Stimulated activated naive CD8-positive, alpha-beta T cell treated with anti-CD3 and anti-CD28 coated beads, Interleukin-15, amount 100 ng/mL, for 72 hours (primary cell): Measurements from ENCODE around the gene SENP2.
A peak's percentile ranks its signal among the peaks of the same experiment; 100 is the strongest.
"Not testable (repeated sequence)": the region's sequence is repeated elsewhere in the genome, so short reads cannot be mapped to it uniquely, and the experiment has no call there.

Experiments used
- ATAC-seq: fragments of 150-1000 bp; cut with Tn5 transposase; 2 replicates; pipeline ENCODE4 v1.10.0; 2021; ENCODE audit warnings: mild to moderate bottlenecking, moderate library complexity
- DNase-seq, 2 donors: peaks; one replicate each; pipeline ENCODE4 v3.0.0; 2021 to 2022
- H3K27ac Mint-ChIP-seq, 2 donors: one replicate each; pipeline ENCODE4 v1.8.0; 2022; ENCODE audit warnings: mild to moderate bottlenecking in 2 of 2, mixed read lengths in 2 of 2, moderate library complexity in 2 of 2
- H3K27me3 Mint-ChIP-seq: one replicate; pipeline ENCODE4 v1.8.0; 2022; ENCODE audit warnings: mixed read lengths
- H3K4me1 Mint-ChIP-seq: one replicate; pipeline ENCODE4 v1.8.0; 2022; ENCODE audit warnings: mild to moderate bottlenecking, mixed read lengths
- H3K4me3 Mint-ChIP-seq, 2 donors: one replicate each; pipeline ENCODE4 v1.8.0; 2022; ENCODE audit warnings: mild to moderate bottlenecking in 2 of 2, mixed read lengths in 2 of 2, moderate library complexity in 1 of 2
- H3K9me3 Mint-ChIP-seq, 2 donors: one replicate each; pipeline ENCODE4 v1.8.0; 2022; ENCODE audit warnings: mixed read lengths in 2 of 2

Gene SENP2

DNA sequence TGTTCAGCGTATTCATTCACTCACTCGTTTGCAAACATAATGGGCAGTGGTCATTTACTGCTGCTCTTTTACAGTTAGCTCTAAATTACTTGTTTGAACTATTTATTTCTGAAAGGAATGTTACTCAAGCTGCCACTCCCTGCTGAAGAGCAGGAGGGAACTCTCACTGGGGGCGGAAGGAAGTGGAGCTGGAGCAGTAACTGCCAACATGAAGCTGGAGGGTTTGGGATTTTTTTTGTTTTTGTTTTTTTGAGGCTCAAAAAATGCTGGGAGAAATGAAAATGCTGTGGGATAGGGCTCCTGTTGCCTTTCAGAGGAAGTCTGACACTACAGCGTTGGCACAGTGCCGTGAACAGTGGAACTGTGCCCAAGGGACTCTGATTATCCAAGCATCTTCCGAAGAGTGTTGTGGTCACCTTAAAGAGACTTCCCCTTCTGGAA, 44.1 kb downstream of the SENP2 start:
- Mint-ChIP-seq H3K27me3 (no peaks in the 10 kb centered on the region), H3K4me1 (peaks cover 24% of the 10 kb centered on the region), H3K9me3 (no peaks in the 10 kb centered on the region), H3K27ac (peak overlapping the region; percentile 19 to 33), H3K4me3 (no peak overlapping the region)
- no peak for DNase-seq
- no peak for ATAC-seq

GRCh38 chr3:185631108-185631507, 45.0 kb downstream of the SENP2 start:
- Mint-ChIP-seq H3K27me3 (no peaks in the 10 kb centered on the region), H3K4me1 (peaks cover 22% of the 10 kb centered on the region)
- ATAC-seq = no peak

DNA sequence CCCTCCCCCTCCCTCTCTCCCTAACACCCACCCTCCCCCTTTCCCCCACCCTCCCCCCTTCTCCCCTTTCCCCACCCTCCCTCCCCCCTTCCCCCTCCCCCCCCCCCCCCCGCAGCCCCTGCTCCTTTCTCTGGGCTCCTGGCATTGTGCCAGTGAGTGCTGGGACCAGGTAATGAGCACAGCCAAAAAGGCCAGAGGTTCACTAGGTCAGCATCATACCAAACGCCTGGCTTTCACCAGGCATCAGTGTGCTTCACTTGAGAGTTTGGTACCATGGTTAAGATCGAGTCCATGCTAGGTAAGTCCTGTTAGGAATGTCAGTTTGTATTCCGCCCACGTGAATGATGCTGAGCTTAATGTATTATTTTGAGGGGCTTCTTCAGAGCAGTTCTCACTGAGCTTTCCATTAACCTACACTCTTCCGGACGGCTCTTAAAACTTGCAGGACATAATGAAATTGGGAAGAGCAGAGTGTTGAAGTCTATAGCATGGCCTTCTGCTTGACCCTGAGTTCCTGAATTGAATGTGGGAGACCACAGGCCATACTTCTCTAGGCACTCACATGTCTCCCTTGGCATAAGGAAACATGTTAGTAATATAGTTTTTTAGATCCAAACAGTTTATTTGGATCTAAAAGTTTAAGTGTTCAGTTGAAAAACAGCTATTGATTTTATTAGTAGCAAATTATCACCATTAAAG, 45.6 kb downstream of the SENP2 start:
- DNase-seq (no peak), ATAC-seq (no peak)
- Mint-ChIP-seq H3K27ac (peak overlapping the region in 1 of 2 donors; percentile 59), H3K27me3 (no peaks in the 10 kb centered on the region), H3K4me3 (no peak overlapping the region), H3K4me1 (peaks cover 22% of the 10 kb centered on the region), H3K9me3 (no peaks in the 10 kb centered on the region)

More at GRCh38 chr3:185631108-185631507, 45.0 kb downstream of the SENP2 start:
- Mint-ChIP-seq H3K4me3 (no peak overlapping the region), H3K27ac (no peak overlapping the region), H3K9me3 (no peaks in the 10 kb centered on the region)
- DNase-seq = no peak

GRCh38 chr3:185632996-185633395, 46.9 kb downstream of the SENP2 start:
- peak overlapping the region in 1 of 2 donors; percentile 71 for H3K27ac Mint-ChIP-seq

GRCh38 chr3:185637388-185637787, 51.3 kb downstream of the SENP2 start:
- peaks cover 14% of the 10 kb centered on the region for H3K4me1 Mint-ChIP-seq
- H3K27me3 Mint-ChIP-seq = no peaks in the 10 kb centered on the region
- DNase-seq (no peak), ATAC-seq (no peak)
- no peaks in the 10 kb centered on the region for H3K9me3 Mint-ChIP-seq
- no peak overlapping the region for H3K27ac Mint-ChIP-seq
- H3K4me3 Mint-ChIP-seq = no peak overlapping the region

More at GRCh38 chr3:185632996-185633395, 46.9 kb downstream of the SENP2 start:
- no peaks in the 10 kb centered on the region for H3K27me3 Mint-ChIP-seq
- DNase-seq (no peak), ATAC-seq (peak; percentile 40)
- peaks cover 22% of the 10 kb centered on the region for H3K4me1 Mint-ChIP-seq
- H3K9me3 Mint-ChIP-seq = no peaks in the 10 kb centered on the region
- H3K4me3 Mint-ChIP-seq = no peak overlapping the region

DNA sequence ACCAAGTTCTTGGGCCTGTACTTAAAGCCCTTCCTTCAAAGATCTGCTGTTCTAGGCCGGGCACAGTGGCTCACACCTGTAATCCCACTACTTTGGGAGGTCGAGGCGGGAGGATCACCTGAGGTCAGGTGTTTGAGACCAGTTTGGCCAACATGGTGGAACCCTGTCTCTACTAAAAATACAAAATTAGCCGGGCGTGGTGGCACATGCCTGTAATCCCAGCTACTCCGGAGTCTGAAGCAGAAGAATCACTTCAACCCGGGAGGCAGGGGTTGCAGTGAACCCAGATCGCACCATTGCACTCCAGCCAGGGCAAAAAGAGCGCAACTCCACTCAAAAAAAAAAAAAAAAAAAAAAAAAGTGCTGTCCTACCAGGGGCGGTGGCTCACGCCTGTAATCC, 52.6 kb downstream of the SENP2 start:
- H3K4me3 Mint-ChIP-seq, H3K27me3 Mint-ChIP-seq, H3K9me3 Mint-ChIP-seq, H3K27ac Mint-ChIP-seq, DNase-seq, H3K4me1 Mint-ChIP-seq, ATAC-seq: not testable (repeated sequence)

DNA sequence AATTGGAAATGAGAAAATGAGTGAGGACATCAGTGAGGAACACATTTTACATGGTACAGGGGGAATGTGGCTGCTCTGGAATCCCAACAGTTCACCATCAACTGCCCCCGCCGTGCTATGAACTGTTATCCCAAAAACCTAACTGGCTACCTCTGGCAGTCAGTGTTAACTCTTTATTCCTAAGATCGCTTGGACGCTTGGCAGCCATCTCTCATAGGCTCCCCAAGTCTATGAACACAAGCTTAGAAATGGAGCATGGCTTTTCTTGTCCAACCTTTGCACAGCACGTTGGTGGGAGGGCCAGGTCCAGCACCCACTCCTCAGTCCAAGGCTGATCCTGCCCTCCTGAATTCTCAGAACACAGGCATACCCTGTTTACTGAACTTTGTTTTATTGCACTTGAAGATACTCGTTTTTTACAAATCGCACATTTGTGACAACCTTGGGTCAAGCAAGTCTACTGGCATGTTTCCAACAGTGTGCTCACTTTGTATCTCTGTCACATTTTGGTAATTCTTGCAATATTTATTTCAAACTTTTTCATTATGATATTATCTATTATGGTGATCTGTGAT, 53.6 kb downstream of the SENP2 start:
- Mint-ChIP-seq H3K4me1 (peaks cover 7% of the 10 kb centered on the region), H3K9me3 (no peaks in the 10 kb centered on the region)

DNA sequence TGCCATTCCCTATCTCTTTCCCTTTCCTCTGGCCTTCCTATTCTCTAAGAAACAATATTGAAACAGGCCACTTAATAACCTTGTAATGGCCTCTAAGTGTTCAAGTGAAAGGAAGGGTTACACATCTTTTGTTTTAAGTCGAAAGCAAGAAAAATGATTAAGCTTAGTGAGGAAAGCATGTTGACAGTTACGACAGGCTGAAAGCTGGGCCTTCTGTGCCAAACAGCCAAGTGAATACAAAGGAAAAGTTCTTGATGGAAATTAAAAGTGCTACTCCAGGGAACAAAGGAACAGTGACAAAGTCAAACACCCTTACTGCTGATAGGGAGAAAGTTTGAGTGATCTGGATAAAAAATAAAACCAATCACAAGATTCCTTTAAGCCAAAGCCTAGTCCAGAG, 54.2 kb downstream of the SENP2 start:
- H3K27ac Mint-ChIP-seq = no peak overlapping the region
- peaks cover 4% of the 10 kb centered on the region for H3K27me3 Mint-ChIP-seq
- ATAC-seq (no peak), DNase-seq (no peak)
- no peaks in the 10 kb centered on the region for H3K9me3 Mint-ChIP-seq
- H3K4me1 Mint-ChIP-seq = peaks cover 4% of the 10 kb centered on the region
- H3K4me3 Mint-ChIP-seq = no peak overlapping the region

More for the DNA sequence above, 53.6 kb downstream of the SENP2 start:
- Mint-ChIP-seq H3K4me3 (no peak overlapping the region), H3K27me3 (no peaks in the 10 kb centered on the region), H3K27ac (no peak overlapping the region)
- DNase-seq (no peak), ATAC-seq (no peak)

- H3K27me3 Mint-ChIP-seq = peaks cover 30% of the 10 kb centered on the region
- not testable (repeated sequence) for H3K9me3 Mint-ChIP-seq, H3K27ac Mint-ChIP-seq, H3K4me1 Mint-ChIP-seq, H3K4me3 Mint-ChIP-seq, DNase-seq, ATAC-seq
Measured at GRCh38 chr3:185645191-185645590, 59.1 kb downstream of the SENP2 start.

- DNase-seq (no peak), ATAC-seq (peak; percentile 44)
- no peak overlapping the region for H3K27ac Mint-ChIP-seq
- no peaks in the 10 kb centered on the region for H3K9me3 Mint-ChIP-seq
- H3K27me3 Mint-ChIP-seq = peaks cover 30% of the 10 kb centered on the region
- no peaks in the 10 kb centered on the region for H3K4me1 Mint-ChIP-seq
- no peak overlapping the region for H3K4me3 Mint-ChIP-seq
Measured at GRCh38 chr3:185645596-185646381, 59.7 kb downstream of the SENP2 start.

DNA sequence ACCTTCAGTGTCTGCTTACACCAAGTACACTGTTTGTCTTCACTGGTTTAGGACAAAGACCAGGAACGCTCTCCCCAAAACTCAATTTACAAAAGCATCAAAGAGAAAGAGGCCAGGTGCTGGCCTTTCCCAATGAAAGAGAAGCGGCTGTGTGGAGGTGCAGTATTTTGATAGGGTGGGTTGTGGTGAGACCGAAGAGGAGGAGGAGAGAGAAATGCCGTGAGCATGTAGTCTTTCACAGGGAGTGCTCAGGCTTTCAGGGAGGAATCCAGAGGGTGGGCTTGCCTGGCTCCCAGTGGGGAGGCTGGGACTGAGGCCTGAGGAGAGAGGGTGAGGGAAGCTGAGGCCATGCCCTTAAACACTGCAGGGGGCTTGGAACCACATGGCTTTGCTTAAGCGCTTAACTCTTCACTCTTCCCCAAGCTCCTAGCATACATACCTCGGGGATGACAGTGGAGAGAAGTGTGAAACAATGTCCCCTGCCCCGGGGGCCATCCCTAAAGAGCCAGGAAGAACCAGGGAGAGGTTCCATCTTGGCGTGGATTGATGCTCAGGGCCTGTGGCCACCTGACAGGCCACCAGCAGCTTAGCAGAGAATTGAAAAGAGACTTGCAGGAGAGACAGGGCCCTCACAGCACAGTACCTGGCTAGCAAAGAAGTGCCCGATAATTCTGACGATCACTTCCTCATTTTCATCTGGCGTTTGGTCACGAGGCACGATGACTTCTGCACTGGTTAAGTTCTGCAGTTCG, 60.5 kb downstream of the SENP2 start:
- no peak for DNase-seq
- no peak overlapping the region for H3K4me3 Mint-ChIP-seq
- no peak for ATAC-seq
- H3K27ac Mint-ChIP-seq = peak overlapping the region in 1 of 2 donors; percentile 30
- peaks cover 30% of the 10 kb centered on the region for H3K27me3 Mint-ChIP-seq
- H3K4me1 Mint-ChIP-seq = no peaks in the 10 kb centered on the region
- H3K9me3 Mint-ChIP-seq = no peaks in the 10 kb centered on the region

DNA sequence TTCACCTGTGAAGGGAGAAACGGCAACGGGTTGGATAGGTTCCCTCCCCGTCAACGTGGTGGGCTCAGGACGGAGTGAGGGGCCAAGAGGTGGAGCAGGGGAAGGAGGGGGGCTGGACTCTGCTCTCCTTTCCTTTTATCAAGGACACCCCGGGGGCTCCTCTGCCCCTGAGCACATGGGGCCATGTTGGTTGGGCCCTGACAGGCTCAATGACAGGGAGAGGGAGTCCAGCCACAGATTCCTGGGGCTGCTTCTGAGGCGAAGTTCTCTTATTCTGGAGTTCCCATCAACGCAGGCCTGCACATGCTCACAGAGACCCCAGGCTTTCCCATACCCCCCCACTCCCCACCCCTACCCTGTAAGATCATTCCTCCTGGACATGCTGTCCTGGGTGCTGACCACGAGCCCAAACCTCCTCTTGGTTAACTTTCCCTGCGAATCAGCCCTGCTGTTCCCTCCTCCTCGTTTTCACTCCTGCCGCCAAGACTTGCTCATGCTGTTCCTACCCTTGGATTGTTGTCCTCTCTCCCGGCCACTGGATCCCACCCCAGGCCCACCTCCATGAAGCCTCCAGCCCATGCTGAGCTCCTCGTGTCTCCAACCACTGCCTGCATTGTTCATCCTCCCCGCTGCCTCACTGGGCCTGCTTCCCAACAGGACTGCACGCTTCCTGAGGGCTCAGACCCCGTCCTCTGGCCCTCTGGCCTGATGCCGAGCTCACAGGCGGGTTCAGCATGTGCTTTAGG, 61.2 kb downstream of the SENP2 start:
- ATAC-seq = no peak
- Mint-ChIP-seq H3K9me3 (no peaks in the 10 kb centered on the region), H3K4me3 (no peak overlapping the region)

DNA sequence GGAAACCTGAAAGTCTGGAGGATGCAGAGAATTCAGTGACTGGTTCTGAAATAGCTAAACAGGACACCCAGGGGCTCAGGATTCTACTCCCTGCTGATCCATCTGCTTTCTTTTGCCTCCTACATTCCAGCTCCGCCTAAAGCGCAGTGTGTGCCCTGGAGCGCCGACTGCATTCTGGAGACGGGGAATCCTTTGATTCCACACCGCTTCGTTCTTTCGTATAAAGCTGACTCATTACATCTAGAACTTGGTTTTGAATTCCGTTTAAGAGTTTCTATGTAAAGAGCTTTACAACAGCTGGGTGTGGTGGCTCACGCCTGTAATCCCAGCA, 61.8 kb downstream of the SENP2 start:
- no peak for ATAC-seq
- Mint-ChIP-seq H3K27ac (no peak overlapping the region), H3K4me1 (no peaks in the 10 kb centered on the region), H3K9me3 (no peaks in the 10 kb centered on the region), H3K4me3 (no peak overlapping the region), H3K27me3 (peaks cover 30% of the 10 kb centered on the region)
- no peak for DNase-seq

More for the DNA sequence above, 61.2 kb downstream of the SENP2 start:
- DNase-seq = no peak
- peaks cover 30% of the 10 kb centered on the region for H3K27me3 Mint-ChIP-seq
- no peak overlapping the region for H3K27ac Mint-ChIP-seq
- H3K4me1 Mint-ChIP-seq = no peaks in the 10 kb centered on the region

- Mint-ChIP-seq H3K4me3 (no peak overlapping the region), H3K27ac (no peak overlapping the region)
- no peak for ATAC-seq
Measured at GRCh38 chr3:185648396-185648795, 62.3 kb downstream of the SENP2 start.

GRCh38 chr3:185649414-185649813, 63.3 kb downstream of the SENP2 start:
- Mint-ChIP-seq H3K27me3 (peaks cover 30% of the 10 kb centered on the region), H3K4me1 (no peaks in the 10 kb centered on the region), H3K4me3 (no peak overlapping the region), H3K27ac (no peak overlapping the region), H3K9me3 (no peaks in the 10 kb centered on the region)
- DNase-seq (no peak), ATAC-seq (no peak)

More at GRCh38 chr3:185648396-185648795, 62.3 kb downstream of the SENP2 start:
- no peak for DNase-seq
- Mint-ChIP-seq H3K9me3 (no peaks in the 10 kb centered on the region), H3K4me1 (no peaks in the 10 kb centered on the region), H3K27me3 (peaks cover 30% of the 10 kb centered on the region)
